ENCODE results near the gene RIPOR2. TPM values are rescaled to one million over a fixed set of nuclear protein-coding genes. Genes with fewer than 3 reads are reported as not detected.

The RIPOR2 gene
- total and polyA plus RNA-seq, 2 donors (not counting 3 experiments of a cell fraction or from before 2014, with no cell fraction given) = 0.10 TPM; not detected in 1

- ChIA-PET CTCF (no interaction called here), POLR2A (no interaction called here)
- Histone ChIP-seq H3K27me3 (ENCODE audit: control insufficient read depth in 2 of 2, insufficient read depth in 2 of 2, low read length in 2 of 2) (no peaks in the 10 kb centered on the region), H3K79me2 (ENCODE audit: control insufficient read depth, insufficient read depth, low read length) (no peaks in the 10 kb centered on the region), H3K9ac (replicated peaks; ENCODE audit: extremely low read depth, insufficient read depth, low read length) (no peak overlapping the region), H3K4me1 (ENCODE audit: control insufficient read depth, extremely low read depth, insufficient read depth, low read length) (no peaks in the 10 kb centered on the region), H3K27ac (ENCODE audit: insufficient read depth, low read depth, low read length) (no peak overlapping the region), H3K4me3 (replicated peaks in 1 of 3; ENCODE audit: insufficient read depth in 1 of 3, low read depth in 1 of 3, low read length in 3 of 3) (no peak overlapping the region), H4K20me1 (replicated peaks; ENCODE audit: control insufficient read depth, extremely low read depth, insufficient read depth, low read length) (no peaks in the 10 kb centered on the region), H2AFZ (ENCODE audit: low read depth, low read length) (no peak overlapping the region), H3K4me2 (ENCODE audit: insufficient read depth, low read length) (no peak overlapping the region), H3K36me3 (ENCODE audit: control insufficient read depth in 2 of 2, extremely low read depth in 1 of 2, insufficient read depth in 2 of 2, low read length in 2 of 2) (no peaks in the 10 kb centered on the region), H3K9me3 (replicated peaks; ENCODE audit: control insufficient read depth, insufficient read depth, low read length) (no peaks in the 10 kb centered on the region), H3K9me1 (replicated peaks; ENCODE audit: control insufficient read depth, extremely low read depth, insufficient read depth, low read length) (no peaks in the 10 kb centered on the region)
- FAIRE-seq (no peak), DNase-seq (ENCODE audit: low read depth, low spot score) (no peak)
- dilution Hi-C loops (cut with MboI; ENCODE audit: extremely low pct_ligation_motif_present, low sequenced_read_pairs) = no loop called here
- intact Hi-C loops (cut with micrococcal nuclease) = no loop called here
- TF ChIP-seq POLR2A (IDR thresholded peaks at IDR 0.05; ENCODE audit: low read depth, low read length) (no peak), EZH2 (IDR thresholded peaks at IDR 0.05; ENCODE audit: borderline replicate concordance, low read depth, low read length, severe bottlenecking) (no peak), FOS (IDR thresholded peaks at IDR 0.05; ENCODE audit: borderline replicate concordance, insufficient read depth, low read length) (no peak), CTCF (IDR thresholded peaks at IDR 0.05; ENCODE audit: extremely low read depth in 1 of 2, insufficient read depth in 1 of 2, low read depth in 1 of 2, low read length in 2 of 2) (no peak), GATA2 (IDR thresholded peaks at IDR 0.05; ENCODE audit: insufficient read depth, insufficient read length, low read depth, low read length) (no peak), JUN (IDR thresholded peaks at IDR 0.05; ENCODE audit: borderline replicate concordance, insufficient read depth, insufficient read length, low read depth) (no peak), POLR2AphosphoS5 (IDR thresholded peaks at IDR 0.05; ENCODE audit: insufficient read depth, low read depth, low read length) (no peak), MYC (IDR thresholded peaks at IDR 0.05; ENCODE audit: low read depth, low read length) (no peak)
- TF ChIP-seq, protein P1, sequence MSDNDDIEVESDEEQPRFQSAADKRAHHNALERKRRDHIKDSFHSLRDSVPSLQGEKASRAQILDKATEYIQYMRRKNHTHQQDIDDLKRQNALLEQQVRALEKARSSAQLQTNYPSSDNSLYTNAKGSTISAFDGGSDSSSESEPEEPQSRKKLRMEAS (IDR thresholded peaks at IDR 0.05; ENCODE audit: insufficient read depth, insufficient read length) = no peak
- BruUV-seq (replicated peaks) = no TSS peak
Observed at GRCh38 chr6:24838081-24838480, 97.7 kb downstream of the RIPOR2 start.

Measured in endothelial cell of umbilical vein (primary cell).